HUDEP-2 (cell line): ENCODE data around the gene PTH1R.

Experiments used
- DNase-seq, 76 experiments: peaks; one replicate each; lab custom pipeline; 2025; ENCODE audit not compliant: unreplicated experiment in 76 of 76; lab: John Stamatoyannopoulos, UW

PTH1R gene

GRCh38 chr3:46897031-46897430 lies 19.5 kb downstream of the PTH1R start:
- DNase-seq, result no peak

GRCh38 chr3:46897829-46898320 lies 20.4 kb downstream of the PTH1R start:
- no peak for DNase-seq

- no peak for DNase-seq
Observed at GRCh38 chr3:46898321-46899150, 21.0 kb downstream of the PTH1R start.

GRCh38 chr3:46899151-46900006 lies 21.9 kb downstream of the PTH1R start:
- no peak for DNase-seq

- DNase-seq, result no peak
Observed at GRCh38 chr3:46900007-46900292, 22.4 kb downstream of the PTH1R start.

- DNase-seq, result no peak
Observed at GRCh38 chr3:46900356-46900755, 22.8 kb downstream of the PTH1R start.

- DNase-seq, result no peak
Observed at GRCh38 chr3:46901061-46901460, 23.5 kb downstream of the PTH1R start.

GRCh38 chr3:46901591-46902187 lies 24.2 kb downstream of the PTH1R start:
- DNase-seq, result no peak

GRCh38 chr3:46902188-46902631 lies 24.7 kb downstream of the PTH1R start:
- no peak for DNase-seq

- no peak for DNase-seq
Observed at GRCh38 chr3:46903341-46904302, 26.1 kb downstream of the PTH1R start.

GRCh38 chr3:46904303-46905212 lies 27.0 kb downstream of the PTH1R start:
- DNase-seq, result no peak

GRCh38 chr3:46905213-46905560 lies 27.7 kb downstream of the PTH1R start:
- DNase-seq, result no peak

GRCh38 chr3:46905661-46906451 lies 28.3 kb downstream of the PTH1R start:
- no peak for DNase-seq

GRCh38 chr3:46906471-46907058 lies 29.0 kb downstream of the PTH1R start:
- no peak for DNase-seq

GRCh38 chr3:46907271-46907670 lies 29.8 kb downstream of the PTH1R start:
- DNase-seq, result no peak

GRCh38 chr3:46907960-46908293 lies 30.4 kb downstream of the PTH1R start:
- no peak for DNase-seq

GRCh38 chr3:46908294-46908985 lies 30.9 kb downstream of the PTH1R start:
- DNase-seq, result no peak
